ENCODE data around the gene PRM3. TPM values are rescaled to one million over a fixed set of nuclear protein-coding genes. Genes with fewer than 3 reads are reported as not detected.

The PRM3 gene
- polyA plus RNA-seq, 1 donor from 2014 or later = not detected

DNA sequence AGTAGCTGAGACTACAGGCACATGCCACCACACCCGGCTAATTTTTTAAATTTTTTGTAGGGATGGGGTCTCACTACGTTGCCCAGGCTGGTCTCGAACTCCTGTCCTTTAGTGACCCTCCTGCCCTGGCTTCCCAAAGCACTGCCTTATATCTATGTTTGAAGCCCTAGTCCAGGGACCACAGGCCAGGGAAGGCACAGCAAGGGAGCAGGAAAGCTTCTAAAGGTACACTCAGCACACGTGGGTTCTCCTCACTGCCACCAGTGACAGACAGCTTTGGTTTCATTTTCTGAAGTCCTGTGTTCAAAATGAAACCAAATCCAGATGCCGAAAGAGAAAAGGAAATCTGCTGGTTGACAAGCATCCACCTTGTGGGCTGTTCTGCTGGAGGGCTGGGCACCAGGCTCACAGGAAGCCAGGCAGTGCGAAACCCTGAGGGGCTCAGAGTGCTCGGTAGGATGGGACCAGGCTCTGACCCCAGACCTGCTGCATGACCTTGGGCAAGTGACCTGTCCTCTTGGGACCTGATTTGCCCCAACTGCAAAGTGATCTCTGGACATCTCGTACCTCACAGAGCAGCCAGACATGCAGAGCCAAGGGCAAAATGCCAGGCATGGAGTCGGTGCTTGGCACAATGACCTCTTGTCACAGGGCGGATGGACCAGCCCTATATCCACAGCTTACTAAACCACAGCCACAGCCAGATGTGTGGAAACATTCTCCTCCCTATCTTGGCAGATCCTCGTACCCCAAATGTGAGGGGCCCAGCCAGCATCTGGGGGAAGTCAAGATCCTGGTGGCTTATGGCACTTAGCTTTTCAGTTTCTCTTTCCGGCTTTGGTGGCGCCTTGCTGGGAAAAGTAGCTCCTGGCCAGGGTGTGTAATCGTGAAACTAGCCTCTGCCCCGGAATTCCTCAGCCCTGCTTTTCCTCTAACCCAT, 14.6 kb downstream of the PRM3 start:
- Histone ChIP-seq H3K27me3 (ENCODE audit: insufficient read depth, low read depth, low read length) (peaks cover 35% of the 10 kb centered on the region), H3K9ac (ENCODE audit: low read length) (no peak overlapping the region), H3K9me3 (ENCODE audit: low read length) (no peaks in the 10 kb centered on the region), H3K36me3 (ENCODE audit: insufficient read depth, low read length) (no peaks in the 10 kb centered on the region), H3K79me2 (replicated peaks; ENCODE audit: insufficient read depth, low read length) (no peaks in the 10 kb centered on the region), H3K4me3 (ENCODE audit: low read length) (no peak overlapping the region), H3K4me2 (ENCODE audit: low read length) (no peak overlapping the region), H3K9me2 (ENCODE audit: insufficient read depth, low read length) (no peaks in the 10 kb centered on the region), H2AFZ (ENCODE audit: low read depth, low read length) (no peak overlapping the region), H3F3A (ENCODE audit: insufficient read depth, low read length, poor library complexity, severe bottlenecking) (no peaks in the 10 kb centered on the region), H4K20me1 (ENCODE audit: insufficient read depth) (no peaks in the 10 kb centered on the region), H3K27ac (ENCODE audit: low read length) (no peak overlapping the region)
- no peak for TF ChIP-seq EZH2 (IDR thresholded peaks at IDR 0.05; ENCODE audit: borderline replicate concordance, insufficient read depth, low read length, poor library complexity, severe bottlenecking)
- TF ChIP-seq, protein P1, sequence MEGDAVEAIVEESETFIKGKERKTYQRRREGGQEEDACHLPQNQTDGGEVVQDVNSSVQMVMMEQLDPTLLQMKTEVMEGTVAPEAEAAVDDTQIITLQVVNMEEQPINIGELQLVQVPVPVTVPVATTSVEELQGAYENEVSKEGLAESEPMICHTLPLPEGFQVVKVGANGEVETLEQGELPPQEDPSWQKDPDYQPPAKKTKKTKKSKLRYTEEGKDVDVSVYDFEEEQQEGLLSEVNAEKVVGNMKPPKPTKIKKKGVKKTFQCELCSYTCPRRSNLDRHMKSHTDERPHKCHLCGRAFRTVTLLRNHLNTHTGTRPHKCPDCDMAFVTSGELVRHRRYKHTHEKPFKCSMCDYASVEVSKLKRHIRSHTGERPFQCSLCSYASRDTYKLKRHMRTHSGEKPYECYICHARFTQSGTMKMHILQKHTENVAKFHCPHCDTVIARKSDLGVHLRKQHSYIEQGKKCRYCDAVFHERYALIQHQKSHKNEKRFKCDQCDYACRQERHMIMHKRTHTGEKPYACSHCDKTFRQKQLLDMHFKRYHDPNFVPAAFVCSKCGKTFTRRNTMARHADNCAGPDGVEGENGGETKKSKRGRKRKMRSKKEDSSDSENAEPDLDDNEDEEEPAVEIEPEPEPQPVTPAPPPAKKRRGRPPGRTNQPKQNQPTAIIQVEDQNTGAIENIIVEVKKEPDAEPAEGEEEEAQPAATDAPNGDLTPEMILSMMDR (IDR thresholded peaks at IDR 0.05; ENCODE audit: poor library complexity, severe bottlenecking) = no peak
- TF ChIP-seq, protein P2, sequence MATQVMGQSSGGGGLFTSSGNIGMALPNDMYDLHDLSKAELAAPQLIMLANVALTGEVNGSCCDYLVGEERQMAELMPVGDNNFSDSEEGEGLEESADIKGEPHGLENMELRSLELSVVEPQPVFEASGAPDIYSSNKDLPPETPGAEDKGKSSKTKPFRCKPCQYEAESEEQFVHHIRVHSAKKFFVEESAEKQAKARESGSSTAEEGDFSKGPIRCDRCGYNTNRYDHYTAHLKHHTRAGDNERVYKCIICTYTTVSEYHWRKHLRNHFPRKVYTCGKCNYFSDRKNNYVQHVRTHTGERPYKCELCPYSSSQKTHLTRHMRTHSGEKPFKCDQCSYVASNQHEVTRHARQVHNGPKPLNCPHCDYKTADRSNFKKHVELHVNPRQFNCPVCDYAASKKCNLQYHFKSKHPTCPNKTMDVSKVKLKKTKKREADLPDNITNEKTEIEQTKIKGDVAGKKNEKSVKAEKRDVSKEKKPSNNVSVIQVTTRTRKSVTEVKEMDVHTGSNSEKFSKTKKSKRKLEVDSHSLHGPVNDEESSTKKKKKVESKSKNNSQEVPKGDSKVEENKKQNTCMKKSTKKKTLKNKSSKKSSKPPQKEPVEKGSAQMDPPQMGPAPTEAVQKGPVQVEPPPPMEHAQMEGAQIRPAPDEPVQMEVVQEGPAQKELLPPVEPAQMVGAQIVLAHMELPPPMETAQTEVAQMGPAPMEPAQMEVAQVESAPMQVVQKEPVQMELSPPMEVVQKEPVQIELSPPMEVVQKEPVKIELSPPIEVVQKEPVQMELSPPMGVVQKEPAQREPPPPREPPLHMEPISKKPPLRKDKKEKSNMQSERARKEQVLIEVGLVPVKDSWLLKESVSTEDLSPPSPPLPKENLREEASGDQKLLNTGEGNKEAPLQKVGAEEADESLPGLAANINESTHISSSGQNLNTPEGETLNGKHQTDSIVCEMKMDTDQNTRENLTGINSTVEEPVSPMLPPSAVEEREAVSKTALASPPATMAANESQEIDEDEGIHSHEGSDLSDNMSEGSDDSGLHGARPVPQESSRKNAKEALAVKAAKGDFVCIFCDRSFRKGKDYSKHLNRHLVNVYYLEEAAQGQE (IDR thresholded peaks at IDR 0.05; ENCODE audit: borderline replicate concordance) = no peak
- TF ChIP-seq EP300 (conservative IDR thresholded peaks at IDR 0.05; ENCODE audit: poor library complexity, severe bottlenecking) = no peak
- no peak for TF ChIP-seq SMC3 (conservative IDR thresholded peaks at IDR 0.05; ENCODE audit: poor library complexity)
- no peak for TF ChIP-seq POLR2AphosphoS5 (IDR thresholded peaks at IDR 0.05)
- TF ChIP-seq RAD21 (conservative IDR thresholded peaks at IDR 0.05) = no peak
- no peak for TF ChIP-seq TAF1 (IDR thresholded peaks at IDR 0.05; ENCODE audit: low read depth)
- no peak for TF ChIP-seq MXI1 (conservative IDR thresholded peaks at IDR 0.05; ENCODE audit: poor library complexity, severe bottlenecking)

DNA sequence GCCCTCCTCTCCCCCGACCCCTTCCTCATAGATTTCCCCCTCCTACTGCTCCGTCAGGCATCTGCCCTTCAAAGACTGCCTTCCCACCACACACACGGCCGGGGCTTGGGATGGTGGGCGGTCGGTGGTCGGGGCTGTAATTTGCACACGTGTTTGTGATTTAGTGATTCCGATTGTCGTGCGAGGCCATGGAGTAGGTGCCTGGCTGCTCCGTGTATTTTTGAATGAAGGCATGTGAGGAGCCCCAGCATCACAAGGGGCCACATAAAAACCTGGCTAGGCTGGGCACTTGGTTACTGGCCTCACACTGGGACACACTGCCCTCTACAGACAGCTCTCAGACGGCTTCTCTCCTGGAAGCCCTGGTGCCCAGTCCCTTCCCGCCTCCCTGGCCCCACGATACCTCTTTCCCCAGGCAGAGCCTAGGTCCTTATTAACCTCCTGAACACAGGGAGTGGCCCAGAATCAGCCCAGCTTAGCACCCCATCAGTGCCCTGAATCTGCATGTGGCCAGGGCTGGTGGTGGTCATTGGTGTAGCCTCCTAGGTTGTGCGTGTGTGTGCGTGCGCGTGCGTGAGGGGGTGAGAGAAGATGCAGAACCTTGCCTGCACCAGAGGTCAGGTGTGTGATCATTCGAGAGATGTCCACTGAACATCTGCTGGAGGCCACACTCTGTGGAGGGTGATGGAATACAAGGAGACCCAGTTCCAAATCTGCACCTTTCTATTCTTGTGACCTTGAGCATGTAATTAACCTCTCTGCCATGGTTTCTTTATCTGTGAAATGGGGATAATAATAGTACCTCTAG, 16.1 kb downstream of the PRM3 start:
- Histone ChIP-seq H3K79me2 (replicated peaks; ENCODE audit: insufficient read depth, low read length) (no peaks in the 10 kb centered on the region), H3K36me3 (ENCODE audit: insufficient read depth, low read length) (no peaks in the 10 kb centered on the region), H3K27me3 (ENCODE audit: insufficient read depth, low read depth, low read length) (peaks cover 39% of the 10 kb centered on the region), H3K9ac (ENCODE audit: low read length) (no peak overlapping the region), H3K9me3 (ENCODE audit: low read length) (no peaks in the 10 kb centered on the region), H3F3A (ENCODE audit: insufficient read depth, low read length, poor library complexity, severe bottlenecking) (no peaks in the 10 kb centered on the region), H4K20me1 (ENCODE audit: insufficient read depth) (no peaks in the 10 kb centered on the region), H2AFZ (ENCODE audit: low read depth, low read length) (no peak overlapping the region), H3K4me3 (ENCODE audit: low read length) (no peak overlapping the region), H3K27ac (ENCODE audit: low read length) (no peak overlapping the region), H3K9me2 (ENCODE audit: insufficient read depth, low read length) (no peaks in the 10 kb centered on the region), H3K4me2 (ENCODE audit: low read length) (no peak overlapping the region)
- TF ChIP-seq SMC3 (conservative IDR thresholded peaks at IDR 0.05; ENCODE audit: poor library complexity) (no peak), TAF1 (IDR thresholded peaks at IDR 0.05; ENCODE audit: low read depth) (no peak), EZH2 (IDR thresholded peaks at IDR 0.05; ENCODE audit: borderline replicate concordance, insufficient read depth, low read length, poor library complexity, severe bottlenecking) (no peak), RAD21 (conservative IDR thresholded peaks at IDR 0.05) (peak; percentile 26), POLR2AphosphoS5 (IDR thresholded peaks at IDR 0.05) (no peak), EP300 (conservative IDR thresholded peaks at IDR 0.05; ENCODE audit: poor library complexity, severe bottlenecking) (no peak), MXI1 (conservative IDR thresholded peaks at IDR 0.05; ENCODE audit: poor library complexity, severe bottlenecking) (no peak)
- TF ChIP-seq, protein P2 (IDR thresholded peaks at IDR 0.05; ENCODE audit: borderline replicate concordance) = no peak
- TF ChIP-seq, protein P1 (IDR thresholded peaks at IDR 0.05; ENCODE audit: poor library complexity, severe bottlenecking) = peak; percentile 49
